ENCODE measurements around the gene UGT2B10. TPM values are rescaled to one million over a fixed set of nuclear protein-coding genes. Genes with fewer than 3 reads are reported as not detected.
"Not testable (repeated sequence)": the region's sequence is repeated elsewhere in the genome, so short reads cannot be mapped to it uniquely, and the experiment has no call there.

UGT2B10 gene
- not detected in 2 replicates for total RNA-seq (2014; rRNA removed; shearing (Covaris generic))
- polyA plus RNA-seq (2014; cell fraction: nucleus; rRNA removed) = not detected in 2 replicates

GRCh38 chr4:68815617-68816409 is at the start of gene UGT2B10:
TSS of gene UGT2B10 (plus strand) at chr4:68815994. CDS start at chr4:68816020, 26 bp downstream.
- not testable (repeated sequence) for DNase-seq (ENCODE audit: extremely low read depth, low read depth)

- not testable (repeated sequence) for DNase-seq (ENCODE audit: extremely low read depth, low read depth)
Measured at GRCh38 chr4:68771836-68772235, 44.0 kb upstream of the UGT2B10 start.

GRCh38 chr4:68773699-68774098 is 42.1 kb upstream of the UGT2B10 start:
- no peak for DNase-seq (ENCODE audit: extremely low read depth, low read depth)

GRCh38 chr4:68780232-68780631 is 35.6 kb upstream of the UGT2B10 start:
- no peak for DNase-seq (ENCODE audit: extremely low read depth, low read depth)

- no peak for DNase-seq (ENCODE audit: extremely low read depth, low read depth)
Measured at GRCh38 chr4:68797048-68797447, 18.7 kb upstream of the UGT2B10 start.

- no peak for DNase-seq (ENCODE audit: extremely low read depth, low read depth)
Measured at GRCh38 chr4:68797618-68798017, 18.2 kb upstream of the UGT2B10 start.

- DNase-seq (ENCODE audit: extremely low read depth, low read depth) = no peak
Measured at GRCh38 chr4:68803013-68803412, 12.8 kb upstream of the UGT2B10 start.

- DNase-seq (ENCODE audit: extremely low read depth, low read depth) = no peak
Measured at GRCh38 chr4:68808060-68808459, 7.7 kb upstream of the UGT2B10 start.

- no peak for DNase-seq (ENCODE audit: extremely low read depth, low read depth)
Measured at GRCh38 chr4:68810919-68811318, 4.9 kb upstream of the UGT2B10 start.

GRCh38 chr4:68816410-68817265 is 844 bp downstream of the UGT2B10 start:
- DNase-seq (ENCODE audit: extremely low read depth, low read depth) = not testable (repeated sequence)

- no peak for DNase-seq (ENCODE audit: extremely low read depth, low read depth)
Measured at GRCh38 chr4:68817386-68817785, 1.6 kb downstream of the UGT2B10 start.

GRCh38 chr4:68818030-68818462 is 2.3 kb downstream of the UGT2B10 start:
- not testable (repeated sequence) for DNase-seq (ENCODE audit: extremely low read depth, low read depth)

- DNase-seq (ENCODE audit: extremely low read depth, low read depth) = no peak
Measured at GRCh38 chr4:68831642-68832041, 15.8 kb downstream of the UGT2B10 start.

GRCh38 chr4:68850293-68850692 is 34.5 kb downstream of the UGT2B10 start:
- no peak for DNase-seq (ENCODE audit: extremely low read depth, low read depth)

- DNase-seq (ENCODE audit: extremely low read depth, low read depth) = no peak
Measured at GRCh38 chr4:68855771-68856170, 40.0 kb downstream of the UGT2B10 start.

GRCh38 chr4:68858039-68858438 is 42.2 kb downstream of the UGT2B10 start:
- DNase-seq (ENCODE audit: extremely low read depth, low read depth) = no peak

- DNase-seq (ENCODE audit: extremely low read depth, low read depth) = no peak
Measured at GRCh38 chr4:68859655-68860054, 43.9 kb downstream of the UGT2B10 start.

- no peak for DNase-seq (ENCODE audit: extremely low read depth, low read depth)
Measured at GRCh38 chr4:68861057-68861456, 45.3 kb downstream of the UGT2B10 start.

- DNase-seq (ENCODE audit: extremely low read depth, low read depth) = no peak
Measured at GRCh38 chr4:68864438-68865187, 48.8 kb downstream of the UGT2B10 start.

GRCh38 chr4:68865188-68865638 is 49.4 kb downstream of the UGT2B10 start:
- no peak for DNase-seq (ENCODE audit: extremely low read depth, low read depth)

GRCh38 chr4:68865760-68866159 is 50.0 kb downstream of the UGT2B10 start:
- no peak for DNase-seq (ENCODE audit: extremely low read depth, low read depth)
